Ishikawa (cell line): Measurements from ENCODE around the gene FCMR.

Source experiments
- EP300 ChIP-seq: IDR thresholded peaks from 2 replicates; pipeline ENCODE4 v1.6.1; 2012; ENCODE audit warnings: borderline replicate concordance
- REST ChIP-seq: IDR thresholded peaks from 2 replicates; pipeline ENCODE4 v1.6.1; 2012; ENCODE audit warnings: low read depth, mild to moderate bottlenecking

DNA sequence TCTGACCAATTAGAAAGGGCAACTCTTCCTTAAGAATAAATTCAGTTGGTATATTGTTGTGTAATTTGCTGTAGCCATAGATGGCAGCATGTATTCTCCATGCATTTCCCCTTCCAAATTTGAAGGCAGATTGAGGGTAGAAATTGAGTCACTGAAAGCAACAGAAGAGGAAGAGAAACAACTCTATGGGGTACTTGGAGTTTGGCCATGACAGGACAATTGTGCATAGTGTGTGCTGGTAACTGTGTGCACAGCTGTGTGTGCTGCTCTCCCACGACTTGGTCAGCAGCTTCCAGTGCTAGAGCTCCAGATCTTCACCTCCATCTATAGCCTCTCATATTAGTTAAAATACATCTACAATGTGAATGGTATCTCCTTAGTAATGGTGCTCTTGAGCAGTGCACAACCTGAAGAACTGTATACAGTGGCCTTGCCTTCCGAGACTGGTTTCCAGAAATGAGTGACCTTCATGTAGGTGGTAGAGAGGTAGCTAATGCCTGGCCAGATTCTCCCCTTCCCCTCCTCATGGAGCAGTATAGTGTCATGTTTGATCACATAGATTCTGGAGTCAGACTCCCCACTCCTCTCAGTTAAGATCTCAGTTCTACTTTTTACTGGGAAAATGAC is 49.4 kb upstream of the FCMR start:
- TF ChIP-seq EP300 (no peak), REST (no peak)
